Pancreas (tissue), 10 donors: Measurements from ENCODE around the gene GK2. TPM values are rescaled to one million over a fixed set of nuclear protein-coding genes. Genes with fewer than 3 reads are reported as not detected.

Experiments
- ATAC-seq, 4 donors: fragments of 200-7000 bp; cut with Tn5 transposase; one replicate each; pipeline versions ENCODE4 v1.8.0 to v1.9.1; 2020; ENCODE audit warnings: mild to moderate bottlenecking in 4 of 4, moderate library complexity in 4 of 4
- DNase-seq, 6 donors: peaks; one replicate each; pipeline ENCODE4 v3.0.0-alpha.2; 2020
- FAIRE-seq: peaks from 2 replicates; lab custom pipeline; 2012; peaks lifted over from hg19 to GRCh38; lab: Jason Lieb, UNC
- H3K27ac ChIP-seq, 4 donors: fragments of 200-600 bp; sonication (generic); 1 replicate in 3 of 4; 2 replicates in 1 of 4; pipeline versions ENCODE4 v1.5.0 to v1.8.0; 2020
- H3K27me3 ChIP-seq, 4 donors: fragments of 200-600 bp; one replicate each; pipeline ENCODE4 v1.8.0; 2021
- H3K36me3 ChIP-seq, 3 donors: fragments of 200-600 bp; sonication (generic) in 1 of 3; one replicate each; pipeline versions ENCODE4 v1.5.0 to v1.8.0; 2020 to 2021
- H3K4me1 ChIP-seq, 3 donors: fragments of 200-600 bp; one replicate each; pipeline ENCODE4 v1.8.0; 2021
- H3K4me3 ChIP-seq, 4 donors: fragments of 200-600 bp; sonication (generic) in 2 of 4; one replicate each; pipeline versions ENCODE4 v1.5.0 to v1.8.0; 2020 to 2021
- H3K9me3 ChIP-seq, 4 donors: fragments of 200-600 bp; one replicate each; pipeline ENCODE4 v1.8.0; 2021
- CTCF ChIP-seq, 4 donors: fragments of 200-600 bp; sonication (generic) in 3 of 4; IDR thresholded peaks; one replicate each; pipeline versions ENCODE4 v1.5.0 to v1.8.0; 2021; ENCODE audit warnings: antibody characterized with exemption in 4 of 4
- WGBS, 2 donors: extraction: QIAGEN DNeasy Blood & Tissue Kit; methylation state at CpG; one replicate each; pipeline ENCODE4 v1.1.7; 2013; 5-methylcytosine and 5-hydroxymethylcytosine counted together
- intact Hi-C, 3 donors: fragments of 100-400 bp; cut with DNase I; formaldehyde crosslinking; loops; one replicate each; pipeline versions ENCODE4 v1.11.1 to v1.14.2; 2022
- polyA plus RNA-seq, 2 donors: library from polyadenylated mRNA; stranded (reverse); fragments of 200-250 nt; gene quantifications; one replicate each; pipeline ENCODE4 v1.2.3, GENCODE V29; 2013
- total RNA-seq, 6 donors: library from RNA; stranded (reverse); fragmentation: NEBNext Ultra II Directional in 4 of 6; extraction: Animal tissue kit (Norgen Biotek cat#: 25700) in 4 of 6; gene quantifications; one replicate each; pipeline versions ENCODE4 v1.2.1 to v1.2.4, GENCODE V29; 2021 to 2023
- donor health status: healthy with polysubstance abuse.
- donor health status: DM: no; HTN: no; CAD: no; lungs with moderate emphysema.
- donor health status: DM: no; HTN: no; CAD: no.
- donor health status: control.
- donor health status: control.
- donor health status: Bipolar disorder and iron deficiency.
- donor health status: DM: yes; HTN: yes; CAD: no.
- donor health status: DM: no; HTN: no; CAD: no.
- donor health status: DM: no; HTN: no; CAD: no.
- donor health status: DM: yes; HTN: yes; CAD: no.

Gene GK2
- not detected for total RNA-seq
- polyA plus RNA-seq, result not detected

- H3K4me3 ChIP-seq, result no peak within 1 kb of the TSS
- 85 to 89% methylated on average over 16 of the region's 16 CpGs for WGBS, 2 donors
- intact Hi-C loops, result no loop called here
- H3K27me3 ChIP-seq, result no peaks in the 10 kb centered on the region
- no peaks in the 10 kb centered on the region for H3K4me1 ChIP-seq
- no peak for ATAC-seq
- no peaks in the 10 kb centered on the region for H3K9me3 ChIP-seq
- peak in 2 of 6 donors; percentile 15 to 31 for DNase-seq
- H3K27ac ChIP-seq, result no peak within 1 kb of the TSS
- no peak for TF ChIP-seq CTCF (IDR thresholded peaks at IDR 0.05)
- H3K36me3 ChIP-seq, result no peaks in the 10 kb centered on the region
- no peak for FAIRE-seq
Measured at GRCh38 chr4:79408063-79408462, at the start of gene GK2. Gene GK2 (minus strand): TSS chr4:79408228. CDS start chr4:79408200, 28 bp downstream.

GRCh38 chr4:79455216-79455615 lies 47.2 kb upstream of the GK2 start:
- no peak for TF ChIP-seq CTCF (IDR thresholded peaks at IDR 0.05)
- Histone ChIP-seq H3K4me3 (no peak overlapping the region), H3K27me3 (peaks cover 0 to 4% (median 0%) of the 10 kb centered on the region in 4 donors), H3K4me1 (no peaks in the 10 kb centered on the region), H3K27ac (no peak overlapping the region), H3K36me3 (no peaks in the 10 kb centered on the region), H3K9me3 (no peaks in the 10 kb centered on the region)
- no peak for ATAC-seq
- FAIRE-seq, result no peak
- 52 to 64% methylated on average over 5 of the region's 5 CpGs for WGBS, 2 donors
- intact Hi-C loops, result no loop called here
- no peak for DNase-seq

- DNase-seq, result no peak
- H3K4me1 ChIP-seq, result no peaks in the 10 kb centered on the region
- H3K27me3 ChIP-seq, result peaks cover 0 to 4% (median 0%) of the 10 kb centered on the region in 4 donors
- no peak overlapping the region for H3K27ac ChIP-seq
- 27 to 47% methylated on average over 2 of the region's 2 CpGs for WGBS, 2 donors
- ATAC-seq, result no peak
- H3K4me3 ChIP-seq, result no peak overlapping the region
- intact Hi-C loops, result no loop called here
- H3K9me3 ChIP-seq, result no peaks in the 10 kb centered on the region
- FAIRE-seq, result no peak
- TF ChIP-seq CTCF (IDR thresholded peaks at IDR 0.05), result no peak
- H3K36me3 ChIP-seq, result no peaks in the 10 kb centered on the region
Measured at GRCh38 chr4:79454656-79455055, 46.6 kb upstream of the GK2 start.

- H3K4me1 ChIP-seq, result no peaks in the 10 kb centered on the region
- no peak overlapping the region for H3K27ac ChIP-seq
- FAIRE-seq (no peak), ATAC-seq (no peak), DNase-seq (no peak)
- no peak for TF ChIP-seq CTCF (IDR thresholded peaks at IDR 0.05)
- H3K4me3 ChIP-seq, result no peak overlapping the region
- H3K27me3 ChIP-seq, result peaks cover 0 to 4% (median 0%) of the 10 kb centered on the region in 4 donors
- WGBS, 2 donors, result 46 to 51% methylated on average over 2 of the region's 2 CpGs
- intact Hi-C loops, result no loop called here
- H3K36me3 ChIP-seq, result no peaks in the 10 kb centered on the region
- H3K9me3 ChIP-seq, result no peaks in the 10 kb centered on the region
Measured at GRCh38 chr4:79450053-79450452, 42.0 kb upstream of the GK2 start.

GRCh38 chr4:79446145-79446544 lies 38.1 kb upstream of the GK2 start:
- Histone ChIP-seq H3K27me3 (peaks cover 0 to 2% (median 0%) of the 10 kb centered on the region in 4 donors), H3K4me3 (no peak overlapping the region), H3K4me1 (no peaks in the 10 kb centered on the region), H3K9me3 (no peaks in the 10 kb centered on the region), H3K36me3 (no peaks in the 10 kb centered on the region), H3K27ac (no peak overlapping the region)
- no peak for TF ChIP-seq CTCF (IDR thresholded peaks at IDR 0.05)
- DNase-seq, result no peak
- ATAC-seq, result no peak
- no peak for FAIRE-seq
- intact Hi-C loops, result no loop called here
- WGBS, 2 donors, result 52 to 54% methylated on average over 4 of the region's 4 CpGs
